H9 (cell line): ENCODE measurements around the gene SUV39H1. TPM values are rescaled to one million over a fixed set of nuclear protein-coding genes. Genes with fewer than 3 reads are reported as not detected.

Source experiments
- DNase-seq: peaks from one replicate; pipeline ENCODE4 v3.0.0-alpha.2; 2017
- H2AFZ ChIP-seq: one replicate; pipeline ENCODE4 v1.6.1; 2013; ENCODE audit warnings: mild to moderate bottlenecking, low read length, control low read depth, moderate library complexity
- H2AK5ac ChIP-seq: 2 replicates; pipeline ENCODE4 v1.6.1; 2013; ENCODE audit warnings: low read length, control low read depth, mixed read lengths; ENCODE audit not compliant: insufficient read length
- H2BK120ac ChIP-seq: one replicate; pipeline ENCODE4 v1.6.1; 2013; ENCODE audit warnings: low read depth, mild to moderate bottlenecking, low read length, control low read depth, inconsistent platforms; ENCODE audit not compliant: poor library complexity, severe bottlenecking
- H2BK12ac ChIP-seq: 2 replicates; pipeline ENCODE4 v1.6.1; 2013; ENCODE audit warnings: low read length, control low read depth, mixed read lengths, low read depth; ENCODE audit not compliant: insufficient read length
- H2BK15ac ChIP-seq: 2 replicates; pipeline ENCODE4 v1.6.1; 2013; ENCODE audit warnings: low read depth, low read length, control low read depth
- H2BK20ac ChIP-seq: one replicate; pipeline ENCODE4 v1.6.1; 2013; ENCODE audit warnings: low read depth, mild to moderate bottlenecking, low read length, control low read depth, inconsistent platforms; ENCODE audit not compliant: poor library complexity, severe bottlenecking
- H2BK5ac ChIP-seq: 2 replicates; pipeline ENCODE4 v1.6.1; 2013; ENCODE audit warnings: low read length, control low read depth, mixed read lengths; ENCODE audit not compliant: insufficient read length
- H3K14ac ChIP-seq: 2 replicates; pipeline ENCODE4 v1.6.1; 2013; ENCODE audit warnings: low read length, control low read depth; ENCODE audit not compliant: insufficient read depth
- H3K18ac ChIP-seq: 2 replicates; pipeline ENCODE4 v1.6.1; 2013; ENCODE audit warnings: low read depth, mild to moderate bottlenecking, mixed read lengths, low read length, control low read depth; ENCODE audit not compliant: insufficient read length
- H3K23ac ChIP-seq: 2 replicates; pipeline ENCODE4 v1.6.1; 2013; ENCODE audit warnings: low read length, control low read depth, mixed read lengths, low read depth; ENCODE audit not compliant: insufficient read length
- H3K23me2 ChIP-seq: 2 replicates; pipeline ENCODE4 v1.6.1; 2013; ENCODE audit warnings: low read depth, mild to moderate bottlenecking, mixed read lengths, low read length, control low read depth; ENCODE audit not compliant: insufficient read length, poor library complexity, severe bottlenecking
- H3K27ac ChIP-seq: 2 replicates; pipeline ENCODE4 v1.5.1; 2013; ENCODE audit warnings: low read length, control low read depth, mixed read lengths, low read depth; ENCODE audit not compliant: insufficient read length
- H3K27me3 ChIP-seq: 2 replicates; pipeline ENCODE4 v1.6.1; 2013; ENCODE audit warnings: low read length, control low read depth, inconsistent platforms; ENCODE audit not compliant: insufficient read depth
- H3K4ac ChIP-seq: 2 replicates; pipeline ENCODE4 v1.6.1; 2013; ENCODE audit warnings: low read depth, mild to moderate bottlenecking, control low read depth, inconsistent platforms, low read length, moderate library complexity
- H3K4me1 ChIP-seq: 2 replicates; pipeline ENCODE4 v1.6.1; 2013; ENCODE audit warnings: low read length, control low read depth, inconsistent platforms; ENCODE audit not compliant: insufficient read depth
- H3K4me2 ChIP-seq: 2 replicates; pipeline ENCODE4 v1.6.1; 2013; ENCODE audit warnings: low read length, control low read depth, mixed read lengths; ENCODE audit not compliant: insufficient read length, insufficient read depth
- H3K56ac ChIP-seq: 2 replicates; pipeline ENCODE4 v1.6.1; 2013; ENCODE audit warnings: low read depth, mild to moderate bottlenecking, mixed read lengths, low read length, control low read depth; ENCODE audit not compliant: insufficient read length
- H3K79me1 ChIP-seq: 2 replicates; pipeline ENCODE4 v1.6.1; 2013; ENCODE audit warnings: low read depth, mild to moderate bottlenecking, moderate library complexity, low read length, control low read depth, inconsistent platforms; ENCODE audit not compliant: insufficient read depth, poor library complexity, severe bottlenecking
- H3K79me2 ChIP-seq: 2 replicates; pipeline ENCODE4 v1.6.1; 2013; ENCODE audit warnings: low read length, control low read depth, inconsistent platforms; ENCODE audit not compliant: insufficient read depth
- H3K9ac ChIP-seq: 2 replicates; pipeline ENCODE4 v1.6.1; 2013; ENCODE audit warnings: low read length, control low read depth, mixed read lengths; ENCODE audit not compliant: insufficient read length; ENCODE audit errors: extremely low read depth
- H3K9me3 ChIP-seq: one replicate; pipeline ENCODE4 v1.6.1; 2013; ENCODE audit warnings: low read depth, low read length, inconsistent platforms; ENCODE audit not compliant: control insufficient read depth
- H3T11ph ChIP-seq: one replicate; pipeline ENCODE4 v1.6.1; 2013; ENCODE audit warnings: mild to moderate bottlenecking, low read length, control low read depth, inconsistent platforms
- H4K20me1 ChIP-seq: one replicate; pipeline ENCODE4 v1.6.1; 2013; ENCODE audit not compliant: control insufficient read depth, insufficient read length, insufficient read depth
- H4K5ac ChIP-seq: 2 replicates; pipeline ENCODE4 v1.6.1; 2013; ENCODE audit warnings: low read depth, mild to moderate bottlenecking, mixed read lengths, low read length, control low read depth; ENCODE audit not compliant: insufficient read length
- H4K8ac ChIP-seq: replicated peaks from 2 replicates; pipeline ENCODE4 v1.6.1; 2013; ENCODE audit warnings: low read length, control low read depth, mixed read lengths, low read depth; ENCODE audit not compliant: insufficient read length
- H4K91ac ChIP-seq: 2 replicates; pipeline ENCODE4 v1.6.1; 2013; ENCODE audit warnings: low read depth, mild to moderate bottlenecking, moderate library complexity, mixed read lengths, low read length, control low read depth; ENCODE audit not compliant: insufficient read length
- H3K27ac Mint-ChIP-seq, 3 experiments: 2 replicates in 2 of 3; 3 replicates in 1 of 3; pipeline ENCODE4 v1.8.0; 2020 to 2021; ENCODE audit warnings: mixed read lengths in 3 of 3, mild to moderate bottlenecking in 1 of 3, moderate library complexity in 1 of 3
- H3K27me3 Mint-ChIP-seq: 2 replicates; pipeline ENCODE4 v1.8.0; 2021; ENCODE audit warnings: low read depth, mild to moderate bottlenecking, moderate library complexity, mixed read lengths
- H3K36me3 Mint-ChIP-seq, 3 experiments: 2 replicates in 2 of 3; 3 replicates in 1 of 3; pipeline ENCODE4 v1.8.0; 2020 to 2021; ENCODE audit warnings: low read depth in 3 of 3, mixed read lengths in 3 of 3; ENCODE audit not compliant: insufficient read depth in 1 of 3
- H3K4me1 Mint-ChIP-seq, 2 experiments: 2 replicates each; pipeline ENCODE4 v1.8.0; 2020; ENCODE audit warnings: mixed read lengths in 2 of 2
- H3K4me3 Mint-ChIP-seq, 2 experiments: 2 replicates in 1 of 2; 3 replicates in 1 of 2; pipeline ENCODE4 v1.8.0; 2020 to 2021; ENCODE audit warnings: mild to moderate bottlenecking in 2 of 2, mixed read lengths in 2 of 2, moderate library complexity in 1 of 2
- H3K9me3 Mint-ChIP-seq, 2 experiments: 2 replicates in 1 of 2; 3 replicates in 1 of 2; pipeline ENCODE4 v1.8.0; 2020; ENCODE audit warnings: mild to moderate bottlenecking in 2 of 2, mixed read lengths in 2 of 2, moderate library complexity in 1 of 2
- CTCF ChIP-seq: fragments of 200-600 bp; sonication (generic); conservative IDR thresholded peaks from 3 replicates; pipeline ENCODE4 v1.8.0; 2021; ENCODE audit warnings: antibody characterized with exemption, mild to moderate bottlenecking
- WGBS: extraction: QIAGEN DNeasy Blood & Tissue Kit; methylation state at CpG from one replicate; pipeline ENCODE4 v1.1.7; 2013; ENCODE audit warnings: missing lambda C conversion rate, low lambda C conversion rate, mixed read lengths; ENCODE audit not compliant: insufficient read length; ENCODE audit errors: extremely low coverage; 5-methylcytosine and 5-hydroxymethylcytosine counted together
- total RNA-seq: library from RNA; stranded (reverse); gene quantifications from 2 replicates; pipeline ENCODE4 v1.2.1, GENCODE V29; 2021

The SUV39H1 gene
- total RNA-seq, 1 experiment from 2014 or later: 16.2 TPM

GRCh38 chrX:48685416-48685815, 11.1 kb upstream of the SUV39H1 start:
- H2BK12ac ChIP-seq: no peak overlapping the region
- no peak overlapping the region for H2BK5ac ChIP-seq
- H3K4ac ChIP-seq: no peak overlapping the region
- no peak overlapping the region for H2BK120ac ChIP-seq
- no peak for TF ChIP-seq CTCF
- no peak overlapping the region for H3T11ph ChIP-seq
- Mint-ChIP-seq H3K36me3 (peaks cover 0 to 8% (median 7%) of the 10 kb centered on the region in 3 experiments; a peak in 4 of 7 replicates), H3K27me3 (peaks cover 34% of the 10 kb centered on the region), H3K4me1 (peaks cover 0 to 7% of the 10 kb centered on the region in 2 experiments; a peak in 2 of 4 replicates), H3K4me3 (no peak overlapping the region), H3K27ac (no peak overlapping the region), H3K9me3 (peaks cover 74 to 84% of the 10 kb centered on the region in 2 experiments)
- H3K4me1 ChIP-seq: no peaks in the 10 kb centered on the region
- no peaks in the 10 kb centered on the region for H3K27me3 ChIP-seq
- no peak overlapping the region for H3K56ac ChIP-seq
- H3K9me3 ChIP-seq: peaks cover 48% of the 10 kb centered on the region
- H4K8ac ChIP-seq: no peak overlapping the region
- no peak overlapping the region for H4K91ac ChIP-seq
- H4K5ac ChIP-seq: no peak overlapping the region
- H2BK15ac ChIP-seq: no peak overlapping the region
- no CpG with 5 or more reads among the region's 12 CpGs for WGBS
- H2AFZ ChIP-seq: no peak overlapping the region
- DNase-seq: no peak
- H3K23ac ChIP-seq: no peak overlapping the region
- no peaks in the 10 kb centered on the region for H4K20me1 ChIP-seq
- H2AK5ac ChIP-seq: no peak overlapping the region
- no peaks in the 10 kb centered on the region for H3K79me1 ChIP-seq
- no peak overlapping the region for H2BK20ac ChIP-seq
- no peak overlapping the region for H3K27ac ChIP-seq
- H3K79me2 ChIP-seq: no peaks in the 10 kb centered on the region
- no peak overlapping the region for H3K4me2 ChIP-seq
- H3K9ac ChIP-seq: no peak overlapping the region
- H3K18ac ChIP-seq: no peak overlapping the region
- H3K14ac ChIP-seq: no peak overlapping the region
- H3K23me2 ChIP-seq: no peaks in the 10 kb centered on the region
